CD4-positive, CD25-positive, alpha-beta regulatory T cell (primary cell): ENCODE results near the gene RNPEP. TPM values are rescaled to one million over a fixed set of nuclear protein-coding genes. Genes with fewer than 3 reads are reported as not detected.

Source experiments
- ATAC-seq, 2 donors: fragments of 150-1000 bp; cut with Tn5 transposase; one replicate each; pipeline ENCODE4 v1.10.0; 2021; ENCODE audit warnings: low read depth in 2 of 2, moderate number of reproducible peaks in 2 of 2, moderate library complexity in 1 of 2
- DNase-seq, 3 donors: peaks; one replicate each; pipeline versions ENCODE4 v3.0.0 to v3.0.0-alpha.2; 2012 to 2022; ENCODE audit warnings: mixed read lengths in 1 of 3
- H3K27ac ChIP-seq: one replicate; pipeline ENCODE4 v1.7.0; 2013; ENCODE audit warnings: mild to moderate bottlenecking, low read length; ENCODE audit not compliant: insufficient read depth, poor library complexity, severe bottlenecking
- H3K27me3 ChIP-seq: one replicate; pipeline ENCODE4 v1.7.0; 2013; ENCODE audit warnings: low read length; ENCODE audit not compliant: control insufficient read depth, insufficient read depth
- H3K36me3 ChIP-seq: one replicate; pipeline ENCODE4 v1.7.0; 2013; ENCODE audit warnings: mild to moderate bottlenecking, low read length, moderate library complexity; ENCODE audit not compliant: control insufficient read depth, insufficient read depth
- H3K4me1 ChIP-seq: 2 replicates; pipeline ENCODE4 v1.7.0; 2013; ENCODE audit warnings: mild to moderate bottlenecking, low read length; ENCODE audit not compliant: insufficient read depth, control insufficient read depth, poor library complexity, severe bottlenecking
- H3K4me3 ChIP-seq: one replicate; pipeline ENCODE4 v1.7.0; 2013; ENCODE audit warnings: low read depth, mild to moderate bottlenecking, low read length, moderate library complexity
- H3K9me3 ChIP-seq, 2 experiments: 1 replicate in 1 of 2; 2 replicates in 1 of 2; pipeline ENCODE4 v1.7.0; 2013; ENCODE audit warnings: low read length in 2 of 2, mild to moderate bottlenecking in 1 of 2, moderate library complexity in 1 of 2; ENCODE audit not compliant: control insufficient read depth in 2 of 2
- H3K27ac Mint-ChIP-seq, 3 donors: one replicate each; pipeline ENCODE4 v1.8.0; 2020 to 2022; ENCODE audit warnings: mild to moderate bottlenecking in 3 of 3, mixed read lengths in 3 of 3, moderate library complexity in 2 of 3
- H3K27me3 Mint-ChIP-seq: one replicate; pipeline ENCODE4 v1.8.0; 2022; ENCODE audit warnings: mild to moderate bottlenecking, mixed read lengths
- H3K36me3 Mint-ChIP-seq: one replicate; pipeline ENCODE4 v1.8.0; 2020; ENCODE audit warnings: mixed read lengths
- H3K4me1 Mint-ChIP-seq, 4 donors: one replicate each; pipeline ENCODE4 v1.8.0; 2020 to 2022; ENCODE audit warnings: mixed read lengths in 4 of 4, mild to moderate bottlenecking in 1 of 4
- H3K4me3 Mint-ChIP-seq, 4 donors: one replicate each; pipeline ENCODE4 v1.8.0; 2020 to 2022; ENCODE audit warnings: mild to moderate bottlenecking in 4 of 4, mixed read lengths in 4 of 4, moderate library complexity in 3 of 4
- H3K9me3 Mint-ChIP-seq, 7 donors: one replicate each; pipeline ENCODE4 v1.8.0; 2020 to 2022; ENCODE audit warnings: mixed read lengths in 7 of 7, mild to moderate bottlenecking in 3 of 7, moderate library complexity in 2 of 7
- polyA plus RNA-seq, 4 donors: library from polyadenylated mRNA; unstranded; fragments of 300-500 nt; fragmentation: Illumina TruSeq; gene quantifications; one replicate each; pipeline ENCODE4 v1.2.3, GENCODE V29; 2021
- total RNA-seq: library from RNA; stranded (reverse); gene quantifications from one replicate; pipeline ENCODE4 v1.2.3, GENCODE V29; 2022

RNPEP gene
- total and polyA plus RNA-seq, 5 donors from 2014 or later = 29.8 to 51.2 (median 31.8) TPM

DNA sequence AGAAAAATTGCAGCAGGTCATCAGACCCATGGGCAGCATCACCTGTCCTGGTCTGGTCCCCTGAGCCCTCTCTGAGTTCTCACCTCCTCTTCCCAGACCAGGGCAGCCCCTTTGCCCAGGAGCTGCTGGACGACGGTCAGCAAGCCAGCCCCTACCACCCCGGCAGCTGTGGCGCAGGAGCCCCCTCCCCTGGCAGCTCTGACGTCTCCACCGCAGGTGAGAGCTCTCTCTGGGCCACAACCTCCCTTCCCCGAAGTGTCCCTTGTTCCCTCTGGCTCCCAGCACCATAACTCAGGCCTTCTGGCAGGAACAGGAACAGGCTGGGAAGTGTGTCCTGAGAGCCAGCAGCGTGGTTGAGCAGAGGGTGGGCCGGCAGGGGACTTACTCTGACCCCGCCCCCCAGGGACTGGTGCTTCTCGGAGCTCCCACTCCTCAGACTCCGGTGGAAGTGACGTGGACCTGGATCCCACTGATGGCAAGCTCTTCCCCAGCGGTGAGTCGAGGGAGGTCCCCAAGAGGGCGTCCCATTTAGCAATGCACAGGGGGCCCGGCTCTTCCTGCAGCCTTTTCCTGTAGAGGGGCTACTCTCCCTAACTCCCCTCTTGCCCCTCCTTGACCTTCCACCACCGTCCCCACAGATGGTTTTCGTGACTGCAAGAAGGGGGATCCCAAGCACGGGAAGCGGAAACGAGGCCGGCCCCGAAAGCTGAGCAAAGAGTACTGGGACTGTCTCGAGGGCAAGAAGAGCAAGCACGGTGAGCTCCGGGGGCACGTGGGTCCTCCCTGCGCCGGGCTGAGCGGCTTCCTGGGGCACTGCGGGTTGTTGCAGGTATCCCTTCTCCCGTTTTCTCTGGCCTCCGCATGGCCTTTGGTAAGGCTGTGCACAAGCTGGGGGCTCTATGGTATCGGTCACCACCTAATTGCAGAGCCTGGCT is 30.4 kb downstream of the RNPEP start:
- no peak for ATAC-seq
- no peaks in the 10 kb centered on the region for H3K36me3 ChIP-seq
- Mint-ChIP-seq H3K36me3 (peaks cover 5% of the 10 kb centered on the region), H3K4me3 (no peak overlapping the region), H3K27ac (no peak overlapping the region), H3K9me3 (no peaks in the 10 kb centered on the region), H3K4me1 (peaks cover 0 to 4% (median 3%) of the 10 kb centered on the region in 4 donors), H3K27me3 (no peaks in the 10 kb centered on the region)
- H3K9me3 ChIP-seq = no peaks in the 10 kb centered on the region
- DNase-seq = no peak
- peaks cover 2% of the 10 kb centered on the region for H3K27me3 ChIP-seq
- H3K4me1 ChIP-seq = no peaks in the 10 kb centered on the region
- no peak overlapping the region for H3K4me3 ChIP-seq
- no peak overlapping the region for H3K27ac ChIP-seq

DNA sequence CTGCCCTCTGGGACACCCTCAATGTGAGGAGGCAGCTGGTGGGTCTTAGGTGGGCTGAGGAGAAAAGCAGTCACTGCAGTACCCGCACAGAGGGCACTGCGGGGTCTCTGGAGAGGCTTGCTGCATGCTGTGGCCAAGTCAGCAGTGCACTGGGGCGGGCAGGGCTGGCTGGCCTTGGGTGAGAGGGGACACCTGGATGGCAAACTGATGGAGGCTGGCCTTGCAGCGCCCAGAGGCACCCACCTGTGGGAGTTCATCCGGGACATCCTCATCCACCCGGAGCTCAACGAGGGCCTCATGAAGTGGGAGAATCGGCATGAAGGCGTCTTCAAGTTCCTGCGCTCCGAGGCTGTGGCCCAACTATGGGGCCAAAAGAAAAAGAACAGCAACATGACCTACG is 31.2 kb downstream of the RNPEP start:
- Histone ChIP-seq H3K4me3 (no peak overlapping the region), H3K36me3 (no peaks in the 10 kb centered on the region), H3K9me3 (no peaks in the 10 kb centered on the region), H3K27ac (no peak overlapping the region), H3K27me3 (peaks cover 2% of the 10 kb centered on the region), H3K4me1 (no peaks in the 10 kb centered on the region)
- DNase-seq (no peak), ATAC-seq (no peak)
- no peaks in the 10 kb centered on the region for H3K27me3 Mint-ChIP-seq
- H3K27ac Mint-ChIP-seq = no peak overlapping the region
- H3K4me3 Mint-ChIP-seq = no peak overlapping the region
- peaks cover 5% of the 10 kb centered on the region for H3K36me3 Mint-ChIP-seq
- H3K4me1 Mint-ChIP-seq = peaks cover 0 to 4% (median 3%) of the 10 kb centered on the region in 4 donors
- H3K9me3 Mint-ChIP-seq = no peaks in the 10 kb centered on the region

DNA sequence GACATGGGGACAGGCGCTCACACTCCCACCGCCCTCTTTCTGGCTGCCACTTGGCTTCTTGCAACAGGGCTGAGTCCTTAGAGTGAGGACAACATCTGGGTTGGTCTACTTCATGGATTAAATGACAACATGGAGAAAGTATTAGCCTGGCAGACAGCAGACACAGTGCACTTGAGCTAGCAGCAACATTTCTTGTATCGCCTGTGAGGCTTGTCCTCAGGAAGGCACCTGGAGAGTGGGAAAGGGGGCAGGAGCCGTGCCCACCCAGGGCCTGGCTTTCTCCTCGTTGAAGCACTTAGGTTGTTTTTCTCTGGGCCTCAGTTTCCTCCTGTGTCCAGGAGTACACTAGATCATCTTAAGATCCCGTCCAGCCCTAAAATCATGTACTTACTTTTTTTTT is 31.6 kb downstream of the RNPEP start:
- Histone ChIP-seq H3K27ac (no peak overlapping the region), H3K9me3 (no peaks in the 10 kb centered on the region), H3K36me3 (no peaks in the 10 kb centered on the region), H3K4me3 (no peak overlapping the region), H3K27me3 (peaks cover 2% of the 10 kb centered on the region), H3K4me1 (no peaks in the 10 kb centered on the region)
- ATAC-seq = no peak
- Mint-ChIP-seq H3K27me3 (peaks cover 4% of the 10 kb centered on the region), H3K36me3 (peaks cover 5% of the 10 kb centered on the region), H3K4me3 (no peak overlapping the region), H3K9me3 (peaks cover 0 to 2% (median 0%) of the 10 kb centered on the region in 7 donors), H3K27ac (no peak overlapping the region), H3K4me1 (peaks cover 0 to 4% (median 3%) of the 10 kb centered on the region in 4 donors)
- DNase-seq = no peak

DNA sequence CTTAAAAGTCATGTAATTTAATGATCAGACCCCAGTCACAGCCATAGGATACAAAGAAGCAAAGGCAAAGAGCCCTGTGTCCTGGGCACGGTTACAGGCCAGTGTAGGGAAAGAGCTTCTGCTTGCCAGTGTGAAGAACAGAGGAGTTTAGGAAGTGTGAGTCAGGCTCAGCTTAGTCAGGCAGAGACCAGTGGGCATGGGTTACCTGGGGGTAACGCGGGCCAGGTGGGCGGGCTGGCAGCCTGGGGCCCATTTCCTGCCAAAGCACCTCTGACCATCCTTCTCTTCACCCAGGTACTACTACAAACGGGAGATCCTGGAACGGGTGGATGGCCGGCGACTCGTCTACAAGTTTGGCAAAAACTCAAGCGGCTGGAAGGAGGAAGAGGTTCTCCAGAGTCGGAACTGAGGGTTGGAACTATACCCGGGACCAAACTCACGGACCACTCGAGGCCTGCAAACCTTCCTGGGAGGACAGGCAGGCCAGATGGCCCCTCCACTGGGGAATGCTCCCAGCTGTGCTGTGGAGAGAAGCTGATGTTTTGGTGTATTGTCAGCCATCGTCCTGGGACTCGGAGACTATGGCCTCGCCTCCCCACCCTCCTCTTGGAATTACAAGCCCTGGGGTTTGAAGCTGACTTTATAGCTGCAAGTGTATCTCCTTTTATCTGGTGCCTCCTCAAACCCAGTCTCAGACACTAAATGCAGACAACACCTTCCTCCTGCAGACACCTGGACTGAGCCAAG is 32.6 kb downstream of the RNPEP start:
- H3K27ac ChIP-seq = no peak overlapping the region
- H3K4me1 ChIP-seq = no peaks in the 10 kb centered on the region
- Mint-ChIP-seq H3K27ac (peak overlapping the region in 1 of 3 donors; percentile 28), H3K36me3 (peaks cover 5% of the 10 kb centered on the region), H3K27me3 (peaks cover 4% of the 10 kb centered on the region), H3K4me3 (no peak overlapping the region), H3K4me1 (no peaks in the 10 kb centered on the region), H3K9me3 (peaks cover 0 to 2% (median 0%) of the 10 kb centered on the region in 7 donors)
- DNase-seq = no peak
- no peaks in the 10 kb centered on the region for H3K9me3 ChIP-seq
- ATAC-seq = no peak
- H3K4me3 ChIP-seq = no peak overlapping the region
- peaks cover 2% of the 10 kb centered on the region for H3K27me3 ChIP-seq
- H3K36me3 ChIP-seq = no peaks in the 10 kb centered on the region

DNA sequence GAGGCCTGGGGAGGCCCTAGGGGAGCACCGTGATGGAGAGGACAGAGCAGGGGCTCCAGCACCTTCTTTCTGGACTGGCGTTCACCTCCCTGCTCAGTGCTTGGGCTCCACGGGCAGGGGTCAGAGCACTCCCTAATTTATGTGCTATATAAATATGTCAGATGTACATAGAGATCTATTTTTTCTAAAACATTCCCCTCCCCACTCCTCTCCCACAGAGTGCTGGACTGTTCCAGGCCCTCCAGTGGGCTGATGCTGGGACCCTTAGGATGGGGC is 33.2 kb downstream of the RNPEP start:
- H3K4me1 Mint-ChIP-seq = no peaks in the 10 kb centered on the region
- Histone ChIP-seq H3K4me3 (no peak overlapping the region), H3K36me3 (no peaks in the 10 kb centered on the region), H3K27ac (no peak overlapping the region), H3K27me3 (peaks cover 2% of the 10 kb centered on the region), H3K9me3 (no peaks in the 10 kb centered on the region), H3K4me1 (no peaks in the 10 kb centered on the region)
- peak overlapping the region in 1 of 3 donors; percentile 28 for H3K27ac Mint-ChIP-seq
- ATAC-seq = no peak
- H3K27me3 Mint-ChIP-seq = peaks cover 4% of the 10 kb centered on the region
- H3K9me3 Mint-ChIP-seq = peaks cover 0 to 2% (median 0%) of the 10 kb centered on the region in 7 donors
- DNase-seq = no peak
- peaks cover 5% of the 10 kb centered on the region for H3K36me3 Mint-ChIP-seq
- H3K4me3 Mint-ChIP-seq = no peak overlapping the region

DNA sequence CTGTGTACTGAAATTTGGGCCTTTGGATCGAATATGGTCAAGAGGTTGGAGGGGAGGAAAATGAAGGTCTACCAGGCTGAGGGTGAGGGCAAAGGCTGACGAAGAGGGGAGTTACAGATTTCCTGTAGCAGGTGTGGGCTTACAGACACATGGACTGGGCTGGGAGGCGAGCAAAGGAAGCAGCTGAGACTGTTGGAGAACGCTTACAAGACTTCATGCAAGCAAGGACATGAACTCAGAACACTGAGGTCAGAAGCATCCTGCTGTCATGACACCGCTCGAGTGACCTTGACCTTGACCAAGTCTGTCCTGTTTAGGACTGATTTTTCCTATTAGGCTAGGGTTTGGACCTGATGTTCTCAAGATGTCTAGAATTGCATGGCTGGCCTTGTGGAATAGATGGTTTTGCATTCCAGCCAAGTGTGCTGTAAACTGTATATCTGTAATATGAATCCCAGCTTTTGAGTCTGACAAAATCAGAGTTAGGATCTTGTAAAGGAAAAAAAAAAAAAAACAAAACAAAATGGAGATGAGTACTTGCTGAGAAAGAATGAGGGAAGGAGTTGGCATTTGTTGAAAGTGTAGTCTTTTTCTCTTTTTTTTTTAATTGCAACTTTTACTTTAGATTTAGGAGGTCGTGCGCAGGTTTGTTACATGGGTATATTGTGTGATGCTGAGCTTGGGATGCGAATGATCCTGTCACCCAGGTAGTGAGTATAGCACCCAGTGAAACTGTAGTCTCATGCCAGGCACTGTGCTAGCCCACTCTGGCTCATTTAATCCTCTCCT is 33.8 kb downstream of the RNPEP start:
- Mint-ChIP-seq H3K9me3 (peaks cover 0 to 2% (median 0%) of the 10 kb centered on the region in 7 donors), H3K27me3 (peaks cover 4% of the 10 kb centered on the region), H3K27ac (peak overlapping the region in 1 of 3 donors; percentile 28), H3K4me3 (no peak overlapping the region), H3K4me1 (no peaks in the 10 kb centered on the region), H3K36me3 (peaks cover 5% of the 10 kb centered on the region)
- Histone ChIP-seq H3K27ac (no peak overlapping the region), H3K4me1 (no peaks in the 10 kb centered on the region), H3K9me3 (no peaks in the 10 kb centered on the region), H3K36me3 (no peaks in the 10 kb centered on the region), H3K27me3 (peaks cover 2% of the 10 kb centered on the region), H3K4me3 (no peak overlapping the region)
- DNase-seq = no peak
- ATAC-seq = no peak

DNA sequence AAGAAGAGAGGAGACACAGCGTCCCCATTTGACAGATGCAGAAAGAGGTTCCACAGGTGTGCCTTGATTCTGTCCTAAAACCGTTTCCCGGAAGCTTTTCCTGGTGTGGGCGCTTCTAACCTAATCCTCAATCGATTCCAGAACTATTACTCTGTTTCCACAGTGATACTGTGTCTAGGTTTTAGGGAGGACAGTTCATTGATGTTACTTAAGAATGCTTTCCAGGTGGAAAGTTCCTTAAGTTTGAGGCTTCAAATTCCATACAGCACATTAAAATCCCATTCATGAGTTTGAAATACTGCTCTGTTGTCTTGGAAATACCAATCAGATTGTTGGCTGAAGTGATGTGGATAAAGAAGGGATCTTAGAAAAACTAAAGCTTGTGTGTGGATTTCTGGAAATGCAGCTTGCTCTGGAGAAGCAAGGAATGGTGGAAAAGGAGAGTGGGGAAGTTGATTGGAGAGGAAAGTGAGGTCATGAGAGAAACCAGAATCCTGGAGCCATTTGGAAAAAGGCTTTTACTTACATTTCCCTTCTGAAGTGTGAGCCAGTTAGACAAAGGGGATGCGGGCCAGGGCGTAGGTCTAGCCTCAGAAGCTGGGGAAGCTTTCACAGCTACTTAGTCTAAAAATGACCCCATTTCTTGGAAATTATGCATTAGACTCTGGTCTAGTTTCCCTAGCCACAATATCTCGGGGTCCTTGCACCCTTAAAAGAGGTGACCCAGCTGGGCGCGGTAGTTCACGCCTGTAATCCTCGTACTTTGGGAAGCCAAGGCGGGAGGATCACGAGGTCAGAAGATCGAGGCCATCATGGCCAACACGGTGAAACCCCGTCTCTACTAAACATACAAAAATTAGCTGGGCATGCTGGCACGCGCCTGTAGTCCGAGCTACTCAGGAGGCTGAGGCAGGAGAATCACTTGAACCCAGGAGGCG is 34.6 kb downstream of the RNPEP start:
- Histone ChIP-seq H3K36me3 (no peaks in the 10 kb centered on the region), H3K27me3 (peaks cover 2% of the 10 kb centered on the region), H3K9me3 (no peaks in the 10 kb centered on the region), H3K4me1 (no peaks in the 10 kb centered on the region), H3K27ac (no peak overlapping the region), H3K4me3 (no peak overlapping the region)
- Mint-ChIP-seq H3K27me3 (peaks cover 4% of the 10 kb centered on the region), H3K4me1 (no peaks in the 10 kb centered on the region), H3K27ac (no peak overlapping the region), H3K36me3 (peaks cover 5% of the 10 kb centered on the region), H3K9me3 (peaks cover 0 to 2% (median 0%) of the 10 kb centered on the region in 7 donors), H3K4me3 (no peak overlapping the region)
- ATAC-seq = no peak
- no peak for DNase-seq
